Heart left ventricle (tissue), 16 donors: ENCODE data around the gene SLC12A4. TPM values are rescaled to one million over a fixed set of nuclear protein-coding genes. Genes with fewer than 3 reads are reported as not detected.

Experiments
- ATAC-seq, 4 donors: fragments of 200-7000 bp; cut with Tn5 transposase; one replicate each; pipeline ENCODE4 v1.9.1; 2020 to 2022; ENCODE audit warnings: moderate library complexity in 4 of 4, mild to moderate bottlenecking in 3 of 4, moderate number of reproducible peaks in 1 of 4
- DNase-seq, 5 donors: peaks; one replicate each; pipeline ENCODE4 v3.0.0-alpha.2; 2020
- H3K27ac ChIP-seq, 12 donors: fragments of 200-600 bp; sonication (generic) in 4 of 12; one replicate each; pipeline versions ENCODE4 v1.5.0 to v1.8.0; 2016 to 2022; ENCODE audit warnings: mild to moderate bottlenecking in 2 of 12
- H3K27me3 ChIP-seq, 9 donors: fragments of 200-600 bp; sonication (generic) in 2 of 9; one replicate each; pipeline versions ENCODE4 v1.5.1 to v1.8.0; 2016 to 2022; ENCODE audit warnings: mild to moderate bottlenecking in 3 of 9
- H3K36me3 ChIP-seq, 9 donors: fragments of 200-600 bp; sonication (generic) in 2 of 9; one replicate each; pipeline versions ENCODE4 v1.5.0 to v1.8.0; 2018 to 2022; ENCODE audit warnings: mild to moderate bottlenecking in 2 of 9
- H3K4me1 ChIP-seq, 12 donors: fragments of 200-600 bp; sonication (generic) in 4 of 12; one replicate each; pipeline versions ENCODE4 v1.5.0 to v1.8.0; 2016 to 2022; ENCODE audit warnings: mild to moderate bottlenecking in 3 of 12
- H3K4me3 ChIP-seq, 12 donors: fragments of 200-600 bp; sonication (generic) in 4 of 12; one replicate each; pipeline versions ENCODE4 v1.5.0 to v1.8.0; 2017 to 2022; ENCODE audit warnings: mild to moderate bottlenecking in 9 of 12, moderate library complexity in 4 of 12
- H3K9me3 ChIP-seq, 12 donors: fragments of 200-600 bp; sonication (generic) in 4 of 12; one replicate each; pipeline versions ENCODE4 v1.5.0 to v1.8.0; 2016 to 2022; ENCODE audit warnings: mild to moderate bottlenecking in 1 of 12
- POLR2A ChIP-seq, 2 donors: fragments of 450-650 bp; IDR thresholded peaks; one replicate each; pipeline ENCODE4 v1.6.1; 2017; ENCODE audit warnings: antibody characterized with exemption in 2 of 2, mild to moderate bottlenecking in 2 of 2, moderate library complexity in 2 of 2
- WGBS, 4 donors: extraction: QIAGEN DNeasy Blood & Tissue Kit in 2 of 4; methylation state at CpG; one replicate each; pipeline versions ENCODE4 v1.1.5 to v1.1.7; 2013 to 2018; 5-methylcytosine and 5-hydroxymethylcytosine counted together
- intact Hi-C, 10 donors: fragments of 100-400 bp; cut with DNase I; formaldehyde crosslinking; loops; one replicate each; pipeline versions ENCODE4 v1.11.1 to v1.14.2; 2022
- polyA plus RNA-seq, 2 donors: library from polyadenylated mRNA; stranded (reverse); fragments of 200-250 nt; gene quantifications; one replicate each; pipeline ENCODE4 v1.2.3, GENCODE V29; 2013
- total RNA-seq, 9 donors: library from RNA; depleted of rRNA in 2 of 9; stranded (reverse); fragments of >200 nt in 2 of 9; fragmentation: NEBNext Ultra II Directional in 3 of 9; extraction: Animal tissue kit (Norgen Biotek cat#: 25700) in 3 of 9; gene quantifications; one replicate each; pipeline versions ENCODE4 v1.1.0 to v1.2.4, GENCODE V29; 2016 to 2023
- TF ChIP-seq, protein P1 (sequence below), 12 donors: fragments of 200-600 bp; sonication (generic) in 4 of 12; IDR thresholded peaks; one replicate each; pipeline versions ENCODE4 v1.5.0 to v1.8.0; 2018 to 2022; ENCODE audit warnings: antibody characterized with exemption in 12 of 12, mild to moderate bottlenecking in 5 of 12
- donor health status: ischemic (EF 13 %, LVEDD 7.1; RV severe dilation, severe dysfunction).
- donor health status: healthy with polysubstance abuse.
- donor health status: DM: no; HTN: yes; CAD: no.
- donor health status: DM: no; HTN: no; CAD: no.
- donor health status: ischemic (EF 25% LVEDD 6.9; RV normal size, moderate dysfunction).
- donor health status: ischemic (EF 25% LVEDD 5.7; RV mildly dilated, moderate dysfunction).
- donor health status: healthy.
- donor health status: DM: yes; HTN: yes; CAD: no.
- donor health status: ischemic (EF 35%, LVEDD 5.7; RV mildly dilated, moderate dysfunction).
- donor health status: nonischemic (EF 11% LVEDD 7.7; RV severe dilation, severe dysfunction).
- donor health status: DM: yes; HTN: yes; CAD: no.
- donor health status: PGD.
- donor health status: ischemic (EF 29% LVEDD 5.4; RV normal size, mild dysfunction).
- donor health status: nonischemic (EF 23%, LVEDD 6.1; RV moderate dilation, normal function).

Gene SLC12A4
- total and polyA plus RNA-seq, 11 donors = 64.6 to 92.2 (median 85.9) TPM

DNA sequence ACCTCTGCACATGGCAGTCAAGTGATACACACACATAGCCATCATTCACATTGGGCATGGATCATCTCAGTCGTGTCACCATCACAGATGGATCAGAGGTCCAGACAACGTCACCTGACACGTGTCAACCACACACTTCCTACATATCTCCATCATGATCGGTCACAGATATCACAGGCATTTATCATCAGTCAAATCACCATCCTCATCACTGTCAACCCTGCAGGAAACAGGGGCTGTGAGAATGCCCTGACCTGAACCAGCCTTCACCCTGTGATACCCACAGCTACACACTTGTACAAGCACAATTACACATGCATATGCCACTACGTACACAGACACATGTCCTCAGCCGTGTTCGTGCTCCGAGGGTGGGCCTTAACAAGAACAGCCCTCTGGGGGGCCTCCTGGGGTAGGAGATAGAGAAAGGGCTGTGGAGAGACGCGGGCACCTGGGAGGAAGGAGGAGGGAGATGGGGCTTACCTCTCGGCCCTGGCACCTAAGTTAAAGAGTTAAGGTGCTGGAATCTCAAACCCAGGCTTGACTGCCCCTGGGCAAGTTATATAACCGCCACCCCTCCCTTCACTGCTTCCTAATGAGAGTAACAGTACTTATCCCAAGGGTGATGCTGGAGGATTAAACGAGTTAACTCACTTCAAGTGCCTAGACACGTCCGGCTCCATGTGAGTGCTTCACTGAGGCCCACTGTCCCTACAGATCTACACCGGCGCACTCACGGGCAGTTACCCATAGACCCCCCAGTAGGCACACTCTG lies 1.1 kb downstream of the SLC12A4 start:
- intact Hi-C loops = loop anchor here in 1 of 10 donors (10.0 kb wide), 1 partner anchor 267 kb away; the partner anchor contains the start of gene ESRP2
- H3K36me3 ChIP-seq = peaks cover 0 to 26% (median 13%) of the 10 kb centered on the region in 9 donors
- H3K27ac ChIP-seq = peak overlapping the region; percentile 95 to 100 (median 99)
- ATAC-seq (no peak), DNase-seq (no peak)
- H3K27me3 ChIP-seq = no peaks in the 10 kb centered on the region
- peak overlapping the region; percentile 67 to 100 (median 91) for H3K4me3 ChIP-seq
- H3K9me3 ChIP-seq = no peaks in the 10 kb centered on the region
- TF ChIP-seq, protein P1, sequence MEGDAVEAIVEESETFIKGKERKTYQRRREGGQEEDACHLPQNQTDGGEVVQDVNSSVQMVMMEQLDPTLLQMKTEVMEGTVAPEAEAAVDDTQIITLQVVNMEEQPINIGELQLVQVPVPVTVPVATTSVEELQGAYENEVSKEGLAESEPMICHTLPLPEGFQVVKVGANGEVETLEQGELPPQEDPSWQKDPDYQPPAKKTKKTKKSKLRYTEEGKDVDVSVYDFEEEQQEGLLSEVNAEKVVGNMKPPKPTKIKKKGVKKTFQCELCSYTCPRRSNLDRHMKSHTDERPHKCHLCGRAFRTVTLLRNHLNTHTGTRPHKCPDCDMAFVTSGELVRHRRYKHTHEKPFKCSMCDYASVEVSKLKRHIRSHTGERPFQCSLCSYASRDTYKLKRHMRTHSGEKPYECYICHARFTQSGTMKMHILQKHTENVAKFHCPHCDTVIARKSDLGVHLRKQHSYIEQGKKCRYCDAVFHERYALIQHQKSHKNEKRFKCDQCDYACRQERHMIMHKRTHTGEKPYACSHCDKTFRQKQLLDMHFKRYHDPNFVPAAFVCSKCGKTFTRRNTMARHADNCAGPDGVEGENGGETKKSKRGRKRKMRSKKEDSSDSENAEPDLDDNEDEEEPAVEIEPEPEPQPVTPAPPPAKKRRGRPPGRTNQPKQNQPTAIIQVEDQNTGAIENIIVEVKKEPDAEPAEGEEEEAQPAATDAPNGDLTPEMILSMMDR (IDR thresholded peaks at IDR 0.05) = no peak
- TF ChIP-seq POLR2A (IDR thresholded peaks at IDR 0.05) = no peak
- WGBS, 4 donors = 2 to 4% (median 3%) methylated on average over 18 of the region's 18 CpGs
- peaks cover 31 to 61% (median 54%) of the 10 kb centered on the region in 12 donors for H3K4me1 ChIP-seq

DNA sequence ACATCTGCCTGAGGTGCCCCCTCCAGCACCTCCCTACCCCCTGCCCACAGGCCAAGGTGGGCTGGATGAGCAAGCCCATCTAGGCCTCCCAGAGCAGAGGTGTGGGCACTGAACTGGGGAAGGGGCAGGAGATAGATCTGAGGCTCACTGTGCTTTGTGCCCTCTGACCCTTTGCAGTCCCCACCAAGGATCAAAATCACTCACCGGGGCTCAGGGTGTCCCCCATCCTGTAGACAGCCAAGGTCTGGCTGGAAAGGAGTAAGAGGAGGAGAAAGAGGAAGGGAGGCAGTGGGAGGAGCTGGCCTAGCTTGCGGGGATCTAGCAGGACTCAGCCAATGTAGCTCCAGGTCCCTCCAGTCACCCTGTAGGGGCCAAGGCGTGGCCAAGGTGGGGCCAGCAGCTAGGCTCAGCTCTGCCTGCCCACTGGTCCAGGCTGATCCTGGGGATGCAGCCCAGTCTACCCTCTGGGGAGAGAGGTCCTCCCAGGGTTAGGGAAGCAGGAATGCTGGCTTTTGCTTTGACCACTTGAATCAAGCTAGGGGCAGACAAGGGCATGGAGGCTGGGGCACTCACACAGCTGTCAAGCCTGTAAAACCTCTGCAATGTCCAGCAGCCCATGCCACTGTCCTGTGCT lies 1.8 kb downstream of the SLC12A4 start:
- WGBS, 4 donors = 21 to 40% (median 38%) methylated on average over 3 of the region's 3 CpGs
- Histone ChIP-seq H3K27me3 (no peaks in the 10 kb centered on the region), H3K4me1 (peaks cover 34 to 68% (median 60%) of the 10 kb centered on the region in 12 donors), H3K36me3 (peaks cover 0 to 33% (median 20%) of the 10 kb centered on the region in 9 donors), H3K4me3 (peak overlapping the region; percentile 6 to 100 (median 90)), H3K9me3 (no peaks in the 10 kb centered on the region), H3K27ac (peak overlapping the region; percentile 41 to 100 (median 98))
- TF ChIP-seq, protein P1 (IDR thresholded peaks at IDR 0.05) = no peak
- TF ChIP-seq POLR2A (IDR thresholded peaks at IDR 0.05) = no peak
- intact Hi-C loops = loop anchor here in 1 of 10 donors (10.0 kb wide), 1 partner anchor 268 kb away; the partner anchor contains the start of gene ESRP2
- peak in 4 of 5 donors; percentile 46 to 71 (median 70) for DNase-seq
- ATAC-seq = peak in 3 of 4 donors; percentile 7 to 19 (median 8)

DNA sequence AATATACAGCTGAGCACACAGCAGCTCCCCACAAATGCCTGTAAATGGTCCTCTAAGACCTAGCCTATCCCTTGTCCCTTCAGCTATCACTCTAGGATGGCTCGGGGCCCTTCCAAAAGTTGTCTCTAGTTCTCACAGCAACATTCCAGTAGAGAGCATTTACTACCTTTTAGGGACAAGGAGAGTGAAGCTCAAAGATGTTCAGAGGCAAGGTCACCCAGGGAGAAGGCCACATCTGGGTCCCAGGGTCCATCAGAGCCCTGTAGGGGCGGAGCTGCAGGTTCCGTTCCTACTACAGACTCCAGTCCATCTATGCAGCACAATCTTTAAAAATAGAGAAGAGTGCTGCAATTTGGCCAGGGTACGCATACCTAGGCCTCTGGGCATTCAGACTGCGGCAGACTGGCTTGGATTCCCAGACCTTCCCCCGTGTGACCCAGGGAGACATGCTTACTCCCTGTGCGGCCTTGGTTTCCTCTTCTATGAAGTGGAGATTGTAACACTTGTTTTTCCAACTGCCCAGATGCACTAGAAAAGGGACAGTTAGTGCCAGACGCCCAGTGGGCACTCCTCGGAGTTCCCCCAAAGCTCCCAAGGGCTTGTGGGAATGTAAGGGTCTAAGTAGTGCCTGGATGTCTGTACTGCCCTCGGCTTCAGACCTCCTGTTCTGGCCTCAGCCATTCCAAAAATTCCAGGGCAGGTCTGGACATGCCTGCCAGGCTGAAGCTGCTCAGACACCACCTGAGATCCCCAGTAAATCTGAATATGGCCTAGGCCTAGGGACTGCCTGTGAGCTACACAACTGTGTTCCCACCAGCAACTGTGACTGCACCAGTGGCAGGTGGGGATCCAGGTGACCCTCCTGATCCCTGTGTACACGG lies 2.5 kb downstream of the SLC12A4 start:
- Histone ChIP-seq H3K4me3 (peak overlapping the region; percentile 6 to 100 (median 90)), H3K4me1 (peaks cover 39 to 76% (median 67%) of the 10 kb centered on the region in 12 donors), H3K27ac (peak overlapping the region; percentile 41 to 100 (median 98)), H3K36me3 (peaks cover 0 to 41% (median 27%) of the 10 kb centered on the region in 9 donors), H3K9me3 (no peaks in the 10 kb centered on the region), H3K27me3 (no peaks in the 10 kb centered on the region)
- 27 to 43% (median 32%) methylated on average over 10 to 11 of the region's 11 CpGs for whole genome bisulfite sequencing, 4 donors
- TF ChIP-seq, protein P1 (IDR thresholded peaks at IDR 0.05) = no peak
- peak in 1 of 4 donors; percentile 19 for ATAC-seq
- DNase-seq = no peak
- intact Hi-C loops = loop anchor here in 1 of 10 donors (10.0 kb wide), 1 partner anchor 269 kb away; the partner anchor contains the start of gene ESRP2
